GM23338 (cell line): ENCODE measurements around the gene DCHS1. TPM values are rescaled to one million over a fixed set of nuclear protein-coding genes. Genes with fewer than 3 reads are reported as not detected.

Experiments used
- EZH2 ChIP-seq: fragments of 200-600 bp; sonication (generic); IDR thresholded peaks from one replicate; pipeline ENCODE4 v1.8.0; 2017; ENCODE audit warnings: antibody characterized with exemption, mild to moderate bottlenecking, low read depth; ENCODE audit not compliant: unreplicated experiment
- EZH2phosphoT487 ChIP-seq: fragments of 200-600 bp; sonication (generic); IDR thresholded peaks from one replicate; pipeline ENCODE4 v1.8.1; 2018; ENCODE audit warnings: antibody characterized with exemption; ENCODE audit not compliant: unreplicated experiment
- JUNB ChIP-seq: IDR thresholded peaks from one replicate; pipeline ENCODE4 v1.6.1; 2016; ENCODE audit warnings: antibody characterized with exemption; ENCODE audit not compliant: unreplicated experiment
- POLR2AphosphoS5 ChIP-seq: IDR thresholded peaks from 2 replicates; pipeline ENCODE4 v1.6.1; 2016; ENCODE audit warnings: antibody characterized with exemption, low read depth
- ZNF114 ChIP-seq: fragments of 250-450 bp; sonication (Bioruptor Pico); IDR thresholded peaks from 2 replicates; pipeline ENCODE4 v1.5.0; 2020; ENCODE audit warnings: mild to moderate bottlenecking, moderate library complexity
- ZNF331 ChIP-seq: fragments of 250-450 bp; sonication (Bioruptor Pico); IDR thresholded peaks from 2 replicates; pipeline ENCODE4 v1.5.0; 2020; ENCODE audit warnings: low read depth, mild to moderate bottlenecking, moderate library complexity
- polyA plus RNA-seq: library from polyadenylated mRNA; unstranded; fragments of >200 nt; fragmentation: Nextera tagmentation; extraction: Ambion mirVana; gene quantifications from 2 replicates; pipeline ENCODE4 v1.2.1, GENCODE V29; 2016
- total RNA-seq: library from RNA; depleted of rRNA; stranded (reverse); fragments of >200 nt; shearing (Covaris generic); gene quantifications from 2 replicates; pipeline ENCODE4 v1.2.3, GENCODE V29; 2014
- TF ChIP-seq, protein P1 (sequence below): fragments of 250-450 bp; sonication (Bioruptor Pico); IDR thresholded peaks from 2 replicates; pipeline ENCODE4 v1.5.0; 2020; ENCODE audit warnings: mild to moderate bottlenecking, moderate library complexity
- TF ChIP-seq, protein P2 (sequence below): IDR thresholded peaks from 2 replicates; pipeline ENCODE4 v1.6.1; 2016; ENCODE audit warnings: antibody characterized with exemption

DCHS1 gene
- total and polyA plus RNA-seq, 2 experiments from 2014 or later = 2.3 to 20.7 TPM

DNA sequence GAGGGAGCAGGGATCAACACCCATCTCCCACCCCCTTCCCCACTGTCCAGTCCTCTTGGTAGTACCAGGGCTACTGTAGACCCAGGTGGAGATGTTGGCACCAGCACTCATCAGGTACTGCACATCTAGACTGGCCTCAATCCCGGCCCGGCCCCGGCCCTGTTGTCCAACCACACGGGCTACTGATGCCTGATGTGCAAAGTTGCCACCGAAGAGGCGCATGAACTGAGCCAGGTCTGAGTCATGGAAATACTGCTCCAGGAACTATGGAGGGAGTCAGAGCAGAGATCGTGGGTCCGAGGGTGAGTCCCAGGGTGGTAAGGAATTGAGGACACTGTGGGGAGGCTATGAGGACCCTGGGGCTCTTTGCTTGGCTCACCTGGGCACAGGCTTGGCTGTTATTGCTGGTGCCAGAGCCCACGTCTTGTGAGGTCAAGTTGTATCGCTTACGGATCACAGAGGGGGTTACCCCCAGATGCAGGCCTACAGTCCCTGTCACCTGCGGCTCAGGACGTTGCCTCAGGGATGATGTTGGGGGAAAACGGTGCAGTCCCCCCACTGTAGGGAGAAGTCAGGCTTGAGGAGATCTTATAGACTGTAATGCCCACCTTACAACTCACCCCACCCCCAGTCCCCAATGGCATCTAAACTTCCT lies 38.9 kb downstream of the DCHS1 start (continued):
- TF ChIP-seq, protein P1, sequence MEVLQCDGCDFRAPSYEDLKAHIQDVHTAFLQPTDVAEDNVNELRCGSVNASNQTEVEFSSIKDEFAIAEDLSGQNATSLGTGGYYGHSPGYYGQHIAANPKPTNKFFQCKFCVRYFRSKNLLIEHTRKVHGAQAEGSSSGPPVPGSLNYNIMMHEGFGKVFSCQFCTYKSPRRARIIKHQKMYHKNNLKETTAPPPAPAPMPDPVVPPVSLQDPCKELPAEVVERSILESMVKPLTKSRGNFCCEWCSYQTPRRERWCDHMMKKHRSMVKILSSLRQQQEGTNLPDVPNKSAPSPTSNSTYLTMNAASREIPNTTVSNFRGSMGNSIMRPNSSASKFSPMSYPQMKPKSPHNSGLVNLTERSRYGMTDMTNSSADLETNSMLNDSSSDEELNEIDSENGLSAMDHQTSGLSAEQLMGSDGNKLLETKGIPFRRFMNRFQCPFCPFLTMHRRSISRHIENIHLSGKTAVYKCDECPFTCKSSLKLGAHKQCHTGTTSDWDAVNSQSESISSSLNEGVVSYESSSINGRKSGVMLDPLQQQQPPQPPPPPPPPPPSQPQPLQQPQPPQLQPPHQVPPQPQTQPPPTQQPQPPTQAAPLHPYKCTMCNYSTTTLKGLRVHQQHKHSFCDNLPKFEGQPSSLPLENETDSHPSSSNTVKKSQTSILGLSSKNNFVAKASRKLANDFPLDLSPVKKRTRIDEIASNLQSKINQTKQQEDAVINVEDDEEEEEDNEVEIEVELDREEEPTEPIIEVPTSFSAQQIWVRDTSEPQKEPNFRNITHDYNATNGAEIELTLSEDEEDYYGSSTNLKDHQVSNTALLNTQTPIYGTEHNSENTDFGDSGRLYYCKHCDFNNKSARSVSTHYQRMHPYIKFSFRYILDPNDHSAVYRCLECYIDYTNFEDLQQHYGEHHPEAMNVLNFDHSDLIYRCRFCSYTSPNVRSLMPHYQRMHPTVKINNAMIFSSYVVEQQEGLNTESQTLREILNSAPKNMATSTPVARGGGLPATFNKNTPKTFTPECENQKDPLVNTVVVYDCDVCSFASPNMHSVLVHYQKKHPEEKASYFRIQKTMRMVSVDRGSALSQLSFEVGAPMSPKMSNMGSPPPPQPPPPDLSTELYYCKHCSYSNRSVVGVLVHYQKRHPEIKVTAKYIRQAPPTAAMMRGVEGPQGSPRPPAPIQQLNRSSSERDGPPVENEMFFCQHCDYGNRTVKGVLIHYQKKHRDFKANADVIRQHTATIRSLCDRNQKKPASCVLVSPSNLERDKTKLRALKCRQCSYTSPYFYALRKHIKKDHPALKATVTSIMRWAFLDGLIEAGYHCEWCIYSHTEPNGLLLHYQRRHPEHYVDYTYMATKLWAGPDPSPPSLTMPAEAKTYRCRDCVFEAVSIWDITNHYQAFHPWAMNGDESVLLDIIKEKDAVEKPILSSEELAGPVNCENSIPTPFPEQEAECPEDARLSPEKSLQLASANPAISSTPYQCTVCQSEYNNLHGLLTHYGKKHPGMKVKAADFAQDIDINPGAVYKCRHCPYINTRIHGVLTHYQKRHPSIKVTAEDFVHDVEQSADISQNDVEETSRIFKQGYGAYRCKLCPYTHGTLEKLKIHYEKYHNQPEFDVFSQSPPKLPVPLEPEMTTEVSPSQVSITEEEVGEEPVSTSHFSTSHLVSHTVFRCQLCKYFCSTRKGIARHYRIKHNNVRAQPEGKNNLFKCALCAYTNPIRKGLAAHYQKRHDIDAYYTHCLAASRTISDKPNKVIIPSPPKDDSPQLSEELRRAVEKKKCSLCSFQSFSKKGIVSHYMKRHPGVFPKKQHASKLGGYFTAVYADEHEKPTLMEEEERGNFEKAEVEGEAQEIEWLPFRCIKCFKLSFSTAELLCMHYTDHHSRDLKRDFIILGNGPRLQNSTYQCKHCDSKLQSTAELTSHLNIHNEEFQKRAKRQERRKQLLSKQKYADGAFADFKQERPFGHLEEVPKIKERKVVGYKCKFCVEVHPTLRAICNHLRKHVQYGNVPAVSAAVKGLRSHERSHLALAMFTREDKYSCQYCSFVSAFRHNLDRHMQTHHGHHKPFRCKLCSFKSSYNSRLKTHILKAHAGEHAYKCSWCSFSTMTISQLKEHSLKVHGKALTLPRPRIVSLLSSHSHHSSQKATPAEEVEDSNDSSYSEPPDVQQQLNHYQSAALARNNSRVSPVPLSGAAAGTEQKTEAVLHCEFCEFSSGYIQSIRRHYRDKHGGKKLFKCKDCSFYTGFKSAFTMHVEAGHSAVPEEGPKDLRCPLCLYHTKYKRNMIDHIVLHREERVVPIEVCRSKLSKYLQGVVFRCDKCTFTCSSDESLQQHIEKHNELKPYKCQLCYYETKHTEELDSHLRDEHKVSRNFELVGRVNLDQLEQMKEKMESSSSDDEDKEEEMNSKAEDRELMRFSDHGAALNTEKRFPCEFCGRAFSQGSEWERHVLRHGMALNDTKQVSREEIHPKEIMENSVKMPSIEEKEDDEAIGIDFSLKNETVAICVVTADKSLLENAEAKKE (CRISPR knock-in tag) = no peak
- no peak for TF ChIP-seq JUNB
- TF ChIP-seq ZNF331 (CRISPR knock-in tag) = no peak
- TF ChIP-seq EZH2 = no peak
- TF ChIP-seq EZH2phosphoT487 = no peak
- TF ChIP-seq, protein P2, sequence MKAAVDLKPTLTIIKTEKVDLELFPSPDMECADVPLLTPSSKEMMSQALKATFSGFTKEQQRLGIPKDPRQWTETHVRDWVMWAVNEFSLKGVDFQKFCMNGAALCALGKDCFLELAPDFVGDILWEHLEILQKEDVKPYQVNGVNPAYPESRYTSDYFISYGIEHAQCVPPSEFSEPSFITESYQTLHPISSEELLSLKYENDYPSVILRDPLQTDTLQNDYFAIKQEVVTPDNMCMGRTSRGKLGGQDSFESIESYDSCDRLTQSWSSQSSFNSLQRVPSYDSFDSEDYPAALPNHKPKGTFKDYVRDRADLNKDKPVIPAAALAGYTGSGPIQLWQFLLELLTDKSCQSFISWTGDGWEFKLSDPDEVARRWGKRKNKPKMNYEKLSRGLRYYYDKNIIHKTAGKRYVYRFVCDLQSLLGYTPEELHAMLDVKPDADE = no peak
- no peak for TF ChIP-seq POLR2AphosphoS5
- TF ChIP-seq ZNF114 = no peak
